Body of pancreas (tissue), 4 donors: ENCODE measurements around the gene MAPK1. TPM values are rescaled to one million over a fixed set of nuclear protein-coding genes. Genes with fewer than 3 reads are reported as not detected.

Experiments
- ATAC-seq: fragments of 150-250 bp; one replicate; pipeline ENCODE4 v1.9.1; 2016
- DNase-seq, 4 donors: peaks; one replicate each; pipeline ENCODE4 v3.0.0-alpha.2; 2019
- H3K27ac ChIP-seq, 4 donors: fragments of 200-600 bp; sonication (generic); 1 replicate in 3 of 4; 2 replicates in 1 of 4; pipeline versions ENCODE4 v1.5.1 to v1.6.1; 2016 to 2019; ENCODE audit warnings: mild to moderate bottlenecking in 1 of 4, mixed read lengths in 1 of 4, moderate library complexity in 1 of 4
- H3K27me3 ChIP-seq, 2 donors: fragments of 200-600 bp; sonication (generic); one replicate each; pipeline ENCODE4 v1.6.0; 2016; ENCODE audit warnings: mild to moderate bottlenecking in 1 of 2
- H3K36me3 ChIP-seq, 2 donors: fragments of 200-600 bp; sonication (generic); replicated peaks in 1 of 2; 2 replicates each; pipeline ENCODE4 v1.5.1; 2016; ENCODE audit warnings: low read depth in 2 of 2; ENCODE audit not compliant: insufficient read depth in 1 of 2
- H3K4me1 ChIP-seq: fragments of 200-600 bp; sonication (generic); one replicate; pipeline ENCODE4 v1.6.0; 2016
- H3K4me3 ChIP-seq, 2 donors: fragments of 200-600 bp; sonication (generic); 1 replicate in 1 of 2; 2 replicates in 1 of 2; pipeline ENCODE4 v1.5.1; 2016 to 2019
- H3K9me3 ChIP-seq, 3 donors: fragments of 200-600 bp; sonication (generic); 1 replicate in 2 of 3; 2 replicates in 1 of 3; pipeline ENCODE4 v1.5.1; 2016
- POLR2A ChIP-seq, 3 donors: fragments of 450-650 bp; IDR thresholded peaks; one replicate each; pipeline ENCODE4 v1.6.1; 2016; ENCODE audit warnings: antibody characterized with exemption in 3 of 3, mild to moderate bottlenecking in 2 of 3
- WGBS, 2 donors: methylation state at CpG; one replicate each; pipeline ENCODE4 v1.1.5; 2017; 5-methylcytosine and 5-hydroxymethylcytosine counted together
- intact Hi-C: fragments of 100-400 bp; cut with DNase I; formaldehyde crosslinking; loops from one replicate; pipeline ENCODE4 v1.15.1; 2023
- total RNA-seq, 2 donors: library from RNA; depleted of rRNA; stranded (reverse); fragments of >200 nt; gene quantifications; one replicate each; pipeline ENCODE4 v1.1.0, GENCODE V29; 2016
- TF ChIP-seq, protein P1 (sequence below), 7 experiments: fragments of 450-650 bp in 4 of 7; fragments of 200-600 bp in 3 of 7; sonication (generic) in 3 of 7; IDR thresholded peaks; one replicate each; pipeline ENCODE4 v1.5.1; 2016 to 2019; ENCODE audit warnings: antibody characterized with exemption in 7 of 7

MAPK1 gene
- total RNA-seq, 2 donors from 2014 or later, result 25.4 to 44.1 TPM

- H3K27ac ChIP-seq, result no peak overlapping the region
- no peak overlapping the region for H3K4me3 ChIP-seq
- TF ChIP-seq POLR2A (IDR thresholded peaks at IDR 0.05), result no peak
- TF ChIP-seq, protein P1, sequence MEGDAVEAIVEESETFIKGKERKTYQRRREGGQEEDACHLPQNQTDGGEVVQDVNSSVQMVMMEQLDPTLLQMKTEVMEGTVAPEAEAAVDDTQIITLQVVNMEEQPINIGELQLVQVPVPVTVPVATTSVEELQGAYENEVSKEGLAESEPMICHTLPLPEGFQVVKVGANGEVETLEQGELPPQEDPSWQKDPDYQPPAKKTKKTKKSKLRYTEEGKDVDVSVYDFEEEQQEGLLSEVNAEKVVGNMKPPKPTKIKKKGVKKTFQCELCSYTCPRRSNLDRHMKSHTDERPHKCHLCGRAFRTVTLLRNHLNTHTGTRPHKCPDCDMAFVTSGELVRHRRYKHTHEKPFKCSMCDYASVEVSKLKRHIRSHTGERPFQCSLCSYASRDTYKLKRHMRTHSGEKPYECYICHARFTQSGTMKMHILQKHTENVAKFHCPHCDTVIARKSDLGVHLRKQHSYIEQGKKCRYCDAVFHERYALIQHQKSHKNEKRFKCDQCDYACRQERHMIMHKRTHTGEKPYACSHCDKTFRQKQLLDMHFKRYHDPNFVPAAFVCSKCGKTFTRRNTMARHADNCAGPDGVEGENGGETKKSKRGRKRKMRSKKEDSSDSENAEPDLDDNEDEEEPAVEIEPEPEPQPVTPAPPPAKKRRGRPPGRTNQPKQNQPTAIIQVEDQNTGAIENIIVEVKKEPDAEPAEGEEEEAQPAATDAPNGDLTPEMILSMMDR (IDR thresholded peaks at IDR 0.05), result no peak
- ATAC-seq, result no peak
- intact Hi-C loops, result no loop called here
- no peaks in the 10 kb centered on the region for H3K27me3 ChIP-seq
- H3K36me3 ChIP-seq, result peaks cover 5 to 32% of the 10 kb centered on the region in 2 donors
- DNase-seq, result no peak
- WGBS, 2 donors, result 92% methylated on average over 2 of the region's 2 CpGs
- no peaks in the 10 kb centered on the region for H3K9me3 ChIP-seq
- no peaks in the 10 kb centered on the region for H3K4me1 ChIP-seq
Observed at GRCh38 chr22:21760640-21761039, 106.8 kb downstream of the MAPK1 start.

DNA sequence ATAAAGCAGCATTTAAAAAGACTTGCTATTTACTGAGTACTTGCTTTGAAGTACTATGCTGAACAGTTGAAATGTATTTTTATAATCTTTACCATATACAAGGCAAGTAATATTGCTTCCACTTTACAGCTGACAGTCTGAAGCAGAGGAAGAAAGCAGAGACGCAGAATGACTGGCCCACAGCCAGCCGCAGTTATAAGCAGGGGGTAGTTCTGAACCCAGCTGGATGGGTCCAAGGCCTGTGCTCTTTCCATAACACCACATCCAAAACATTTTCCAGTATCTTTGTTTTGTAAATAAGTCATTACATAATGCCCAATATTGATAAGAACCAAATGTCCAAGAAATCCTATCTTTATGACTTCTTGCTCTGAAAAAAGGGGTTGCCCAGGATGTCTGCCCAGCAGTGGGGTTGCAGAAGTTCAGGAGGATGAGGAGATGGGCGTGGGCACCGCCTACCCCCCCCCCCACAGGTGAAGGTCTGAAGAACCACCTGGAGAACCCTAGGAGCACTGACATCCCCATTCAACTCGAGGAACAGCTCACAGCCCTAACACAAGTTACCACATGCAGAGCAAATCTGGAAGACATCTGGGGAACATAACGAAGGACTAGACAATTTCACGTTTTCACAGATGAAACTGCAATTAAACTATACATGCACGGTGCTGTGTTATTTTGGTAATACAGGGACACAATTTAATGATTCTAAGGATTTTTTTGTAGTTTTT, 107.6 kb downstream of the MAPK1 start:
- H3K27me3 ChIP-seq, result no peaks in the 10 kb centered on the region
- no peaks in the 10 kb centered on the region for H3K4me1 ChIP-seq
- no peak overlapping the region for H3K4me3 ChIP-seq
- no peak overlapping the region for H3K27ac ChIP-seq
- peaks cover 5 to 25% of the 10 kb centered on the region in 2 donors for H3K36me3 ChIP-seq
- H3K9me3 ChIP-seq, result no peaks in the 10 kb centered on the region
- ATAC-seq, result no peak
- intact Hi-C loops, result no loop called here
- no peak for TF ChIP-seq POLR2A (IDR thresholded peaks at IDR 0.05)
- TF ChIP-seq, protein P1 (IDR thresholded peaks at IDR 0.05), result no peak
- no peak for DNase-seq
- 87 to 91% methylated on average over 8 of the region's 8 CpGs for WGBS, 2 donors

DNA sequence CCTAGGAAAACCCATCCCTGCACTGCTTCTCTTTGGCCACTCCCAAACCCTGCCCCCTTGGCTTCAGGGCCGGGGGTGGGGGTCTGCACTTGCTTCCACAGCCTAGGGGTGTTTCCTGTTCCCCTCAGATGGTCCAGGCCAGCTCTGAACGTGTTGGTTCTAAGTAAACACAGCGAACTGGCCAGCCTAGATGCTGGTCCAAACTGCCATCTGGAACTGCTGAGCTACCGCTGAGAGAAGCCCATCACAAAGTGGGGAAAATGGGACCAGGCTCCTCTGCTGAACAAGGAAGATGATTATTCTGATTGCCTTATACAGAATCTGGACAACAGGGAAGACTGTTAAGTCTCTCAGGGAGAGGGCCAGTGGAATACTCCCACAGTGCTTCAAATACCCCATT, 108.4 kb downstream of the MAPK1 start:
- intact Hi-C loops, result no loop called here
- Histone ChIP-seq H3K4me1 (no peaks in the 10 kb centered on the region), H3K27me3 (no peaks in the 10 kb centered on the region), H3K4me3 (no peak overlapping the region), H3K9me3 (no peaks in the 10 kb centered on the region), H3K36me3 (peaks cover 4 to 19% of the 10 kb centered on the region in 2 donors), H3K27ac (no peak overlapping the region)
- ATAC-seq (no peak), DNase-seq (no peak)
- no peak for TF ChIP-seq POLR2A (IDR thresholded peaks at IDR 0.05)
- TF ChIP-seq, protein P1 (IDR thresholded peaks at IDR 0.05), result no peak
- WGBS, 2 donors, result 79 to 81% methylated on average over 3 to 4 of the region's 4 CpGs

- ATAC-seq, result no peak
- WGBS, 2 donors, result 92 to 96% methylated on average over 19 to 21 of the region's 21 CpGs
- no peak for TF ChIP-seq POLR2A (IDR thresholded peaks at IDR 0.05)
- TF ChIP-seq, protein P1 (IDR thresholded peaks at IDR 0.05), result no peak
Observed at GRCh38 chr22:21758091-21758864, 109.2 kb downstream of the MAPK1 start.

More at GRCh38 chr22:21758091-21758864, 109.2 kb downstream of the MAPK1 start:
- H3K4me3 ChIP-seq, result no peak overlapping the region
- DNase-seq, result no peak
- intact Hi-C loops, result no loop called here
- H3K36me3 ChIP-seq, result peaks cover 0 to 12% of the 10 kb centered on the region in 2 donors
- no peaks in the 10 kb centered on the region for H3K9me3 ChIP-seq
- H3K27ac ChIP-seq, result no peak overlapping the region
- H3K27me3 ChIP-seq, result no peaks in the 10 kb centered on the region
- no peaks in the 10 kb centered on the region for H3K4me1 ChIP-seq
